HEK293 (cell line): ENCODE measurements around the gene DNAH12.
"Not testable (repeated sequence)": the region's sequence is repeated elsewhere in the genome, so short reads cannot be mapped to it uniquely, and the experiment has no call there.

Experiments
- CTCF ChIA-PET: fragments of 350-600 bp; formaldehyde crosslinking; extraction: SDS; loops from one replicate; lab custom pipeline; 2021; ENCODE audit warnings: antibody characterized with exemption; lab: Yijun Ruan, JAX
- POLR2A ChIA-PET: fragments of 300-600 bp; formaldehyde crosslinking; extraction: SDS; loops from one replicate; lab custom pipeline; 2020; ENCODE audit warnings: antibody characterized with exemption, inconsistent platforms; lab: Yijun Ruan, JAX
- H3K27ac ChIP-seq: fragments of 200-500 bp; sonication (Bioruptor generic); 2 replicates; pipeline ENCODE4 v1.5.1; 2014; ENCODE audit warnings: low read depth, low read length, control low read depth, inconsistent platforms; ENCODE audit errors: extremely low read depth
- H3K36me3 ChIP-seq, 2 experiments: fragments of 200-500 bp in 1 of 2; sonication (Bioruptor generic) in 1 of 2; 1 replicate in 1 of 2; 2 replicates in 1 of 2; pipeline ENCODE4 v1.5.1; 2014 to 2017; ENCODE audit warnings: inconsistent platforms in 2 of 2, low read length in 2 of 2; ENCODE audit not compliant: control insufficient read depth in 2 of 2, insufficient read depth in 1 of 2
- H3K4me1 ChIP-seq: fragments of 200-500 bp; sonication (Bioruptor generic); 2 replicates; pipeline ENCODE4 v1.5.1; 2014; ENCODE audit warnings: mild to moderate bottlenecking, low read length, inconsistent platforms; ENCODE audit not compliant: control insufficient read depth, insufficient read depth
- H3K4me3 ChIP-seq: 2 replicates; pipeline ENCODE4 v1.5.1; 2011; ENCODE audit warnings: low read depth, mild to moderate bottlenecking, control low read depth, low read length, moderate library complexity
- H3K9me3 ChIP-seq: fragments of 200-500 bp; sonication (Bioruptor generic); 2 replicates; pipeline ENCODE4 v1.5.1; 2014; ENCODE audit warnings: low read depth, low read length, inconsistent platforms; ENCODE audit not compliant: control insufficient read depth, insufficient read depth
- KLF16 ChIP-seq: fragments of 450-650 bp; formaldehyde crosslinking; IDR thresholded peaks from 2 replicates; pipeline ENCODE4 v1.5.1; 2017; ENCODE audit warnings: missing biosample characterization, missing genetic modification characterization
- ZFHX2 ChIP-seq: fragments of 450-650 bp; formaldehyde crosslinking; conservative IDR thresholded peaks from 2 replicates; pipeline ENCODE4 v1.5.1; 2016; ENCODE audit warnings: missing biosample characterization, missing genetic modification characterization
- ZNF146 ChIP-seq: fragments of 450-650 bp; formaldehyde crosslinking; IDR thresholded peaks from 2 replicates; pipeline ENCODE4 v1.5.1; 2016; ENCODE audit warnings: missing biosample characterization, missing genetic modification characterization
- ZNF184 ChIP-seq: fragments of 450-650 bp; IDR thresholded peaks from 2 replicates; pipeline ENCODE4 v1.5.1; 2018; ENCODE audit warnings: missing biosample characterization, mild to moderate bottlenecking, missing genetic modification characterization
- ZNF214 ChIP-seq: fragments of 450-650 bp; formaldehyde crosslinking; IDR thresholded peaks from 2 replicates; pipeline ENCODE4 v1.5.1; 2017; ENCODE audit warnings: missing biosample characterization, mild to moderate bottlenecking, missing genetic modification characterization, borderline replicate concordance
- ZNF354C ChIP-seq: fragments of 450-650 bp; formaldehyde crosslinking; IDR thresholded peaks from 2 replicates; pipeline ENCODE4 v1.5.1; 2016; ENCODE audit warnings: missing biosample characterization, missing genetic modification characterization, low read depth, borderline replicate concordance
- ZNF404 ChIP-seq: fragments of 450-650 bp; formaldehyde crosslinking; IDR thresholded peaks from 2 replicates; pipeline ENCODE4 v1.5.1; 2017; ENCODE audit warnings: missing biosample characterization, missing genetic modification characterization
- ZNF423 ChIP-seq: fragments of 450-650 bp; formaldehyde crosslinking; IDR thresholded peaks from 2 replicates; pipeline ENCODE4 v1.5.1; 2016; ENCODE audit warnings: missing biosample characterization, missing genetic modification characterization
- ZNF48 ChIP-seq: fragments of 450-650 bp; formaldehyde crosslinking; IDR thresholded peaks from 2 replicates; pipeline ENCODE4 v1.5.1; 2016; ENCODE audit warnings: missing biosample characterization, missing genetic modification characterization
- ZNF530 ChIP-seq: fragments of 450-650 bp; formaldehyde crosslinking; IDR thresholded peaks from 2 replicates; pipeline ENCODE4 v1.5.1; 2016; ENCODE audit warnings: low read depth, missing biosample characterization, missing genetic modification characterization
- ZNF548 ChIP-seq: fragments of 450-650 bp; formaldehyde crosslinking; IDR thresholded peaks from 2 replicates; pipeline ENCODE4 v1.5.1; 2016; ENCODE audit warnings: missing biosample characterization, missing genetic modification characterization
- ZNF629 ChIP-seq: fragments of 450-650 bp; formaldehyde crosslinking; IDR thresholded peaks from 2 replicates; pipeline ENCODE4 v1.5.1; 2017; ENCODE audit warnings: missing biosample characterization, missing genetic modification characterization
- ZNF660 ChIP-seq: fragments of 450-650 bp; IDR thresholded peaks from 2 replicates; pipeline ENCODE4 v1.5.1; 2018; ENCODE audit warnings: missing biosample characterization, mild to moderate bottlenecking, missing genetic modification characterization
- ZNF701 ChIP-seq: fragments of 450-650 bp; formaldehyde crosslinking; IDR thresholded peaks from 2 replicates; pipeline ENCODE4 v1.5.1; 2016; ENCODE audit warnings: missing biosample characterization, missing genetic modification characterization
- ZNF707 ChIP-seq: fragments of 450-650 bp; formaldehyde crosslinking; IDR thresholded peaks from 2 replicates; pipeline ENCODE4 v1.5.1; 2016; ENCODE audit warnings: missing biosample characterization, missing genetic modification characterization
- ZNF776 ChIP-seq: fragments of 450-650 bp; formaldehyde crosslinking; IDR thresholded peaks from 2 replicates; pipeline ENCODE4 v1.5.0; 2017; ENCODE audit warnings: missing biosample characterization, missing genetic modification characterization, borderline replicate concordance
- ZNF791 ChIP-seq: fragments of 450-650 bp; formaldehyde crosslinking; IDR thresholded peaks from 2 replicates; pipeline ENCODE4 v1.5.1; 2016; ENCODE audit warnings: missing biosample characterization, missing genetic modification characterization
- TF ChIP-seq, protein P1 (sequence below): fragments of 450-650 bp; formaldehyde crosslinking; IDR thresholded peaks from 2 replicates; pipeline ENCODE4 v1.5.1; 2016; ENCODE audit warnings: missing biosample characterization, missing genetic modification characterization
- TF ChIP-seq, protein P2 (sequence below): fragments of 450-650 bp; formaldehyde crosslinking; IDR thresholded peaks from 2 replicates; pipeline ENCODE4 v1.5.1; 2016; ENCODE audit warnings: missing biosample characterization, missing genetic modification characterization
- TF ChIP-seq, protein P3 (sequence below): fragments of 450-650 bp; formaldehyde crosslinking; IDR thresholded peaks from 2 replicates; pipeline ENCODE4 v1.5.1; 2016; ENCODE audit warnings: missing biosample characterization, missing genetic modification characterization

DNAH12 gene

DNA sequence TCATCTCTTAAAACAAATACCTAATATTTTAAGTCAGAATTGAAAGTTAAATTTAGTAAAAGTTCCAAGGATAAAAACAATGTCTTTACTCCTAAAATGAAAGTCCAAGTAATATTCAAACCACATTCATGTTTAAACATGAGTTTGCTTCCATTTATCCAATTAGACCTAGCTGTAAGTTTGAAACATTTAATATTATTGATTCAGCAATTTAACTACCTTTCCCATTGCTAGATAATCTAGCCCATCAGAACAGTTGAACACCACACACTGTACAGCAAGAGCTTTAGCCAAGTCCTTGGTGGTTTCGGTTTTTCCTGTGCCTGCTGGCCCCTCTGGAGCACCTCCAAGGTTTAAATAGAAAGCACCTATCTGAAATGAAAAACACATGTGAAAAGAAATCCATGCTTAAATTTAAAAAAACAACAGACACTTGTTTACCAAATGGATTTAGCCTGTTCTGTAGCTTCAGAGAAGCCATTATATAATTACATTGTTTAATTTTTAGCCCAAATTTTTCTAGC is 97.8 kb downstream of the DNAH12 start:
- ChIA-PET POLR2A (no interaction called here), CTCF (interaction anchor here (1.1 kb wide), 1 partner anchor 49 kb away, joined by 4 read pairs; no protein-coding TSS in a partner anchor)
- H3K9me3 ChIP-seq = no peaks in the 10 kb centered on the region
- no peak overlapping the region for H3K27ac ChIP-seq
- TF ChIP-seq ZNF404 = no peak
- H3K4me1 ChIP-seq = no peaks in the 10 kb centered on the region
- H3K36me3 ChIP-seq = no peaks in the 10 kb centered on the region
- H3K4me3 ChIP-seq = no peak overlapping the region

DNA sequence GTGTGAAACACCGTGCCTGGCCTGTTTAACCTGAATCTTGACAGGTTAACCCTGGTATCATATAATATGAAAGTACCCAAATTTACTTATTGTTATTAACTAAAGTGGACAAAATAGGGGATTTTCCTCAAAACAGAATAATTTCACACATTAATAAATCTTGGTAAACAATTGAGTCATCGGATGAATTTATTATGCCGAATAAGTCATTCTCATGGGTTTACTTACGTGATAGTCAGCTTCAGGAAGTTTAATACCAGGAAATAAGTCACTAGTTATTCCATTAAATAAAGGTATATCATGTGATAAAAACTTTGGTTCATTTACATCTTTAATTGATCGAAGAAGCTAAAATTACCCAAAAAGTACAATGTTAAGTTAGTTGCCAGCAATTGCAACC is 99.7 kb downstream of the DNAH12 start:
- TF ChIP-seq, protein P1, sequence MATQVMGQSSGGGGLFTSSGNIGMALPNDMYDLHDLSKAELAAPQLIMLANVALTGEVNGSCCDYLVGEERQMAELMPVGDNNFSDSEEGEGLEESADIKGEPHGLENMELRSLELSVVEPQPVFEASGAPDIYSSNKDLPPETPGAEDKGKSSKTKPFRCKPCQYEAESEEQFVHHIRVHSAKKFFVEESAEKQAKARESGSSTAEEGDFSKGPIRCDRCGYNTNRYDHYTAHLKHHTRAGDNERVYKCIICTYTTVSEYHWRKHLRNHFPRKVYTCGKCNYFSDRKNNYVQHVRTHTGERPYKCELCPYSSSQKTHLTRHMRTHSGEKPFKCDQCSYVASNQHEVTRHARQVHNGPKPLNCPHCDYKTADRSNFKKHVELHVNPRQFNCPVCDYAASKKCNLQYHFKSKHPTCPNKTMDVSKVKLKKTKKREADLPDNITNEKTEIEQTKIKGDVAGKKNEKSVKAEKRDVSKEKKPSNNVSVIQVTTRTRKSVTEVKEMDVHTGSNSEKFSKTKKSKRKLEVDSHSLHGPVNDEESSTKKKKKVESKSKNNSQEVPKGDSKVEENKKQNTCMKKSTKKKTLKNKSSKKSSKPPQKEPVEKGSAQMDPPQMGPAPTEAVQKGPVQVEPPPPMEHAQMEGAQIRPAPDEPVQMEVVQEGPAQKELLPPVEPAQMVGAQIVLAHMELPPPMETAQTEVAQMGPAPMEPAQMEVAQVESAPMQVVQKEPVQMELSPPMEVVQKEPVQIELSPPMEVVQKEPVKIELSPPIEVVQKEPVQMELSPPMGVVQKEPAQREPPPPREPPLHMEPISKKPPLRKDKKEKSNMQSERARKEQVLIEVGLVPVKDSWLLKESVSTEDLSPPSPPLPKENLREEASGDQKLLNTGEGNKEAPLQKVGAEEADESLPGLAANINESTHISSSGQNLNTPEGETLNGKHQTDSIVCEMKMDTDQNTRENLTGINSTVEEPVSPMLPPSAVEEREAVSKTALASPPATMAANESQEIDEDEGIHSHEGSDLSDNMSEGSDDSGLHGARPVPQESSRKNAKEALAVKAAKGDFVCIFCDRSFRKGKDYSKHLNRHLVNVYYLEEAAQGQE (tag by site-specific recombination) = no peak
- TF ChIP-seq KLF16 (tag by site-specific recombination) = no peak
- ChIA-PET CTCF (no interaction called here), POLR2A (no interaction called here)
- no peaks in the 10 kb centered on the region for H3K36me3 ChIP-seq
- no peaks in the 10 kb centered on the region for H3K9me3 ChIP-seq
- H3K27ac ChIP-seq = no peak overlapping the region
- H3K4me1 ChIP-seq = no peaks in the 10 kb centered on the region
- no peak overlapping the region for H3K4me3 ChIP-seq

DNA sequence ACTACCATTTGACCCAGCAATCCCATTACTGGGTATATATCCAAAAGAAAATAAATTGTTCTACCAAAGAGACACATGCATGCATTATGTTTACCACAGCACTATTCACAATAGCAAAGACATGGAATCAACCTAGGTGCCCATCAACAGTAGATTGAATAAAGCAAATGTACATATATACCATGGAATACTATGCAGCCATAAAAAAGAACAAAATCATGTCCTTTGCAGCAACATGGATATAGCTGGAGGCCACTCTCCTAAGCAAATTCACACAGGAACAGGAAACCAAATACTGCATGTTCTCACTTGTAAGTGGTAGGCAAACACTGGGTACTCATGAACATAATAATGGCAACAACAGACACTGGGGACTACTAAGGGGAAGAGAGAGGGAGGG is 104.0 kb downstream of the DNAH12 start:
- H3K36me3 ChIP-seq, H3K9me3 ChIP-seq, POLR2A ChIA-PET, H3K4me1 ChIP-seq, H3K4me3 ChIP-seq, CTCF ChIA-PET, H3K27ac ChIP-seq: not testable (repeated sequence)
- TF ChIP-seq ZNF146 = peak; percentile 74

DNA sequence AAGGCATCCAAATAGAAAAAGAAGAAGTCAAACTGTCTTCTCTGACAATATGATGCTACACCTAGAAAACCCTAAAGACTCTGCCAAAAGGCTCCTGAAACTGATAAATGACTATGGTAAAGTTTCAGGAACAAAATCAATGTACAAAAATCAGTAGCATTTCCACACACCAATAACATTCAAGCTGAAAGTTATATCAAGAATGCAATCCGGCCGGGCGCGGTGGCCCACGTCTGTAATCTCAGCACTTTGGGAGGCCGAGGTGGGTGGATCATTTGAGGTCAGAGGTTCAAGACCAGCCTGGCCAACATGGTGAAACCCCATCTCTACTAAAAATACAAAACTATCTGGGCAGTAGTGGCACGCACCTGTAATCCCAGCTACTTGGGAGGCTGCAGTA is 105.7 kb downstream of the DNAH12 start:
- H3K36me3 ChIP-seq, CTCF ChIA-PET, H3K4me1 ChIP-seq, POLR2A ChIA-PET, H3K9me3 ChIP-seq, H3K4me3 ChIP-seq, H3K27ac ChIP-seq: not testable (repeated sequence)

DNA sequence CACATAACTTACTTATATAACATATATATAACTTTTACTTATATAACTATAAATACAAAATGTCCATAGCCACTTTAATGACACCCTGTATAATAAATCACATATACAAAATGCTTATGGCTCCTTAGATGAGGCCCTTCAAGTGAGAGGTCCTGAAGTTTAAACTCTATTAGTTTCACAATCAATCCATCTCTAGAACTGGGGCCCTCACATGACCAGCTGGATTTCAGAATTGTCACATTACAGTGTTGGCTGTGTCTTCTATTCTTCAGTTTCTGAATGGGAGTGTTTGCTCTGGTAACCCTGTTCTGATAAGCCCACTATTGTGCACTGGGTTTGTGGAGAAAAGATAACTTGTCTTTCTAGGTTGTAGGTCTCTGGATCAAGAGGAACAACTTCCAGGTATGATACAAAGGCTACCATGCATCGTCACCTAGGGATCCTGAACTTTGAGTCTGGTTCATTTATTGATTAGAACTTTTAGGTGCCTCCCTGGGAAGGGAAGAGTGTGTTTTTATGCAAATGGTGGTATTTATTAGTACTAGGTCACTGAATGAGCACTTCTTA is 107.9 kb downstream of the DNAH12 start:
- Histone ChIP-seq H3K4me3 (no peak overlapping the region), H3K9me3 (no peaks in the 10 kb centered on the region), H3K27ac (no peak overlapping the region), H3K4me1 (no peaks in the 10 kb centered on the region), H3K36me3 (no peaks in the 10 kb centered on the region)
- TF ChIP-seq ZFHX2 (tag by site-specific recombination) (no peak), ZNF701 (no peak), ZNF184 (tag by site-specific recombination) (no peak), ZNF48 (tag by site-specific recombination) (no peak), ZNF354C (tag by site-specific recombination) (no peak), ZNF548 (tag by site-specific recombination) (no peak), ZNF776 (tag by site-specific recombination) (no peak), ZNF423 (tag by site-specific recombination) (no peak), ZNF214 (no peak), ZNF530 (tag by site-specific recombination) (no peak), ZNF660 (tag by site-specific recombination) (no peak), ZNF707 (no peak), ZNF629 (tag by site-specific recombination) (no peak), ZNF791 (tag by site-specific recombination) (no peak)
- TF ChIP-seq, protein P2, sequence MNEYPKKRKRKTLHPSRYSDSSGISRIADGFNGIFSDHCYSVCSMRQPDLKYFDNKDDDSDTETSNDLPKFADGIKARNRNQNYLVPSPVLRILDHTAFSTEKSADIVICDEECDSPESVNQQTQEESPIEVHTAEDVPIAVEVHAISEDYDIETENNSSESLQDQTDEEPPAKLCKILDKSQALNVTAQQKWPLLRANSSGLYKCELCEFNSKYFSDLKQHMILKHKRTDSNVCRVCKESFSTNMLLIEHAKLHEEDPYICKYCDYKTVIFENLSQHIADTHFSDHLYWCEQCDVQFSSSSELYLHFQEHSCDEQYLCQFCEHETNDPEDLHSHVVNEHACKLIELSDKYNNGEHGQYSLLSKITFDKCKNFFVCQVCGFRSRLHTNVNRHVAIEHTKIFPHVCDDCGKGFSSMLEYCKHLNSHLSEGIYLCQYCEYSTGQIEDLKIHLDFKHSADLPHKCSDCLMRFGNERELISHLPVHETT (tag by site-specific recombination) = no peak
- TF ChIP-seq, protein P3, sequence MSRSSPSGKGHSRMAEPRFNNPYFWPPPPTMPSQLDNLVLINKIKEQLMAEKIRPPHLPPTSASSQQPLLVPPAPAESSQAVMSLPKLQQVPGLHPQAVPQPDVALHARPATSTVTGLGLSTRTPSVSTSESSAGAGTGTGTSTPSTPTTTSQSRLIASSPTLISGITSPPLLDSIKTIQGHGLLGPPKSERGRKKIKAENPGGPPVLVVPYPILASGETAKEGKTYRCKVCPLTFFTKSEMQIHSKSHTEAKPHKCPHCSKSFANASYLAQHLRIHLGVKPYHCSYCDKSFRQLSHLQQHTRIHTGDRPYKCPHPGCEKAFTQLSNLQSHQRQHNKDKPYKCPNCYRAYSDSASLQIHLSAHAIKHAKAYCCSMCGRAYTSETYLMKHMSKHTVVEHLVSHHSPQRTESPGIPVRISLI (tag by site-specific recombination) = no peak
- POLR2A ChIA-PET = no interaction called here
- CTCF ChIA-PET = no interaction called here
